K562 (cell line): Measurements from ENCODE around the gene PRDM10. TPM values are rescaled to one million over a fixed set of nuclear protein-coding genes. Genes with fewer than 3 reads are reported as not detected.

Experiments used
- ADNP ChIP-seq: fragments of 200-800 bp; sonication (Bioruptor generic); IDR thresholded peaks from 2 replicates; pipeline ENCODE4 v1.6.1; 2016; ENCODE audit warnings: missing genetic modification characterization, missing compliant biosample characterization
- BRF1 ChIP-seq: IDR thresholded peaks from 3 replicates; pipeline ENCODE4 v1.6.1; 2011; ENCODE audit warnings: borderline replicate concordance, mild to moderate bottlenecking; ENCODE audit not compliant: insufficient read length; ENCODE audit errors: extremely low read depth
- GABPB1 ChIP-seq: sonication (generic); formaldehyde crosslinking; IDR thresholded peaks from 2 replicates; pipeline ENCODE4 v1.8.0; 2022; ENCODE audit warnings: mild to moderate bottlenecking, missing genetic modification reagents
- GATAD2B ChIP-seq: fragments of 450-650 bp; IDR thresholded peaks from 2 replicates; pipeline ENCODE4 v1.6.1; 2017; ENCODE audit warnings: mild to moderate bottlenecking, borderline replicate concordance
- HIVEP1 ChIP-seq: fragments of 250-450 bp; sonication (Bioruptor Pico); IDR thresholded peaks from 2 replicates; pipeline ENCODE4 v1.4.0; 2020; ENCODE audit warnings: mild to moderate bottlenecking
- HMGN3 ChIP-seq: IDR thresholded peaks from 2 replicates; pipeline ENCODE4 v1.6.1; 2011; ENCODE audit warnings: borderline replicate concordance, low read depth, mild to moderate bottlenecking, mixed read lengths, low read length; ENCODE audit not compliant: insufficient read length; ENCODE audit errors: extremely low read depth
- HOXB6 ChIP-seq: fragments of 250-450 bp; sonication (Bioruptor Pico); IDR thresholded peaks from 2 replicates; pipeline ENCODE4 v1.5.1; 2022; ENCODE audit warnings: mild to moderate bottlenecking, borderline replicate concordance
- IFI16 ChIP-seq: fragments of 250-450 bp; sonication (Bioruptor Pico); IDR thresholded peaks from 2 replicates; pipeline ENCODE4 v2.1.2; 2022; ENCODE audit warnings: mild to moderate bottlenecking, inconsistent platforms
- MCM5 ChIP-seq: fragments of 450-650 bp; IDR thresholded peaks from 2 replicates; pipeline ENCODE4 v1.6.1; 2016; ENCODE audit warnings: low read depth
- PTRF ChIP-seq: fragments of 450-650 bp; IDR thresholded peaks from 2 replicates; pipeline ENCODE4 v1.6.1; 2016; ENCODE audit warnings: mild to moderate bottlenecking, missing genetic modification characterization, missing compliant biosample characterization
- SMAD1 ChIP-seq: fragments of 150-350 bp; IDR thresholded peaks from 2 replicates; pipeline ENCODE4 v1.6.1; 2014; ENCODE audit warnings: low read length, low read depth; ENCODE audit not compliant: partially characterized antibody
- SMAD4 ChIP-seq: fragments of 250-450 bp; sonication (Bioruptor Pico); conservative IDR thresholded peaks from 2 replicates; pipeline ENCODE4 v1.8.0; 2021; ENCODE audit warnings: inconsistent platforms, mild to moderate bottlenecking, moderate library complexity
- SRSF1 ChIP-seq: fragments of 200-400 bp; formaldehyde crosslinking; IDR thresholded peaks from 2 replicates; pipeline ENCODE4 v1.6.1; 2017; ENCODE audit warnings: mild to moderate bottlenecking, low read depth, low read length, moderate library complexity
- TAF9B ChIP-seq: fragments of 450-650 bp; IDR thresholded peaks from 2 replicates; pipeline ENCODE4 v1.6.1; 2018; ENCODE audit warnings: mild to moderate bottlenecking; ENCODE audit not compliant: partially characterized antibody
- TBP ChIP-seq: optimal IDR thresholded peaks from 2 replicates; pipeline ENCODE3; 2011; ENCODE audit warnings: low read depth, low read length, improper control_type of control experiment
- U2AF1 ChIP-seq: fragments of 200-400 bp; formaldehyde crosslinking; optimal IDR thresholded peaks from 2 replicates; pipeline ENCODE3; 2017; ENCODE audit warnings: mild to moderate bottlenecking, low read depth, low read length, moderate library complexity
- U2AF2 ChIP-seq: fragments of 200-400 bp; formaldehyde crosslinking; optimal IDR thresholded peaks from 2 replicates; pipeline ENCODE3; 2017; ENCODE audit warnings: low read depth, mild to moderate bottlenecking, low read length
- ZBED1 ChIP-seq: IDR thresholded peaks from 2 replicates; pipeline ENCODE4 v1.6.1; 2014
- ZNF436 ChIP-seq: fragments of 250-450, 450-650 bp; sonication (Bioruptor Pico); formaldehyde crosslinking; IDR thresholded peaks from 2 replicates; pipeline ENCODE4 v1.7.0; 2020; ENCODE audit warnings: mild to moderate bottlenecking
- ZNF444 ChIP-seq: fragments of 250-450 bp; sonication (Bioruptor Pico); IDR thresholded peaks from 2 replicates; pipeline ENCODE4 v1.4.0; 2020; ENCODE audit warnings: mild to moderate bottlenecking, moderate library complexity
- polyA plus RNA-seq, 8 experiments: library from polyadenylated mRNA; depleted of rRNA in 4 of 8; stranded (reverse) in 5 of 8; unstranded in 3 of 8; fragments of >200 nt; fragmentation: Nextera tagmentation in 2 of 8; fragmentation: Illumina TruSeq in 1 of 8; extraction: Ambion mirVana in 2 of 8; extraction: Trizol in 1 of 8; gene quantifications; 2 replicates each; pipeline versions ENCODE4 v1.2.1 to v1.2.3, GENCODE V29; 2011 to 2014; ENCODE audit warnings: inconsistent platforms in 1 of 8, missing spikeins in 1 of 8
- total RNA-seq, 7 experiments: library from RNA; depleted of rRNA in 6 of 7; stranded (reverse); fragments of >200 nt in 6 of 7; fragmentation: Illumina TruSeq in 2 of 7; extraction: Trizol in 2 of 7; gene quantifications; 2 replicates each; pipeline versions ENCODE4 v1.2.1 to v1.2.3, GENCODE V29; 2011 to 2021; ENCODE audit warnings: low replicate concordance in 1 of 7
- TF ChIP-seq, protein P1 (sequence below), 2 experiments: fragments of 450-650 bp in 1 of 2; IDR thresholded peaks; 2 replicates each; pipeline ENCODE4 v1.6.1; 2011 to 2017; ENCODE audit warnings: low read depth in 2 of 2, antibody characterized with exemption in 1 of 2, borderline replicate concordance in 1 of 2, low read length in 1 of 2, mild to moderate bottlenecking in 1 of 2, mixed read lengths in 1 of 2; ENCODE audit not compliant: control insufficient read depth in 1 of 2
- TF ChIP-seq, protein P2 (sequence below): fragments of 450-650 bp; formaldehyde crosslinking; conservative IDR thresholded peaks from 2 replicates; pipeline ENCODE4 v1.4.0; 2022; ENCODE audit warnings: mild to moderate bottlenecking, missing genetic modification characterization
- TF ChIP-seq, protein P3 (sequence below): fragments of 450-650 bp; IDR thresholded peaks from 2 replicates; pipeline ENCODE4 v1.6.1; 2017; ENCODE audit warnings: mild to moderate bottlenecking, moderate library complexity

The PRDM10 gene
- total and polyA plus RNA-seq, 9 of the 15 experiments (the other 6 are each of a cell fraction or from before 2014, with no cell fraction given) = 0.89 to 9.3 (median 4.5) TPM

DNA sequence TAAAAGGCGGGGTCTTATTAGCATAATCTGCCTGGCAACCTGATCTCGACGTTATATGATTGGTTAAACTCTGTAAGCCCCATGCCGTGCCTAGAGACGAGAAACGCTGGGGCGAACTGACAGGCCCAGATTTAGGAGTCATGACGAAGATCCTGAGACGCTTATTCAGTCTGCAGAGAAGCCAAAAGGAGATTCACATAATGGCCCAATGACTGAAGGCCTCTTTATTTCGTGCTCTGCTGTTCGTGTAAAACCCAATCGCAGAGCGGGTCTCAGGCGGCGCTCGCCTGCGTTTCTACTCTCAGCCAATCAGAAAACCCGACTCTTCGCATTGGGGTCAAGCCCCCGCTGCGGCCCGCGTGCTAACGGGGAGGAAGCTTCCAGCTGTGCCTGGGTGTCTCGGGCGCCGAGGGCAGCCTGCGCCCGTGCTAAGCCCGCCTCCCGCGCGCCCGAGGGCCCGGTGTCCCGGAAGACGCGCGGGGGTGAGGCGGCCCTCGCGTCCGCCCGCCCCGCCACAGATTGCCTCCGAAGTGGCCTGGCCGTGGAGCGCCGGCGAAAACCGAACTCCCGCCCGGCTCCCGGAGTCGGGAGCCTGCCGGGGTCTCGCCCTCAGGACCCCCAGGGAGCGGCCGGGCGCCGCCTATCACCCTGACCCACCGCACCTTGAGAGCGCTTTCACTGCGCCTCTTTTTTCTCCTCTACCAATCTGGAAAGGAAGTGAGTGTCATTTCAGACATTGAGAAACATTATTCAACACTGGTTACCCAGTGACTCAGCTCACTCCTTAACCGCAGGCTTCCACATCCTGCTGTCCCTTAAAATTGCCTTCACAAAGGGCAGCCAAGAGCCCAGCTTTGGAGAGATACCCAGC lies 446 bp upstream of the PRDM10 start (continued):
- TF ChIP-seq TBP (peak; percentile 51), SRSF1 (no peak), HIVEP1 (CRISPR knock-in tag) (no peak), ADNP (tag) (no peak), ZNF436 (CRISPR knock-in tag) (no peak), BRF1 (no peak), GATAD2B (peak; percentile 62; the same call in 1 of the 2 replicates), TAF9B (peak; percentile 25), HOXB6 (CRISPR knock-in tag) (no peak), ZBED1 (no peak), HMGN3 (peak; percentile 31), IFI16 (CRISPR knock-in tag) (no peak), U2AF1 (no peak), SMAD4 (CRISPR knock-in tag) (peak; percentile 57), U2AF2 (no peak), ZNF444 (no peak), GABPB1 (CRISPR knock-in tag) (no peak), MCM5 (no peak), PTRF (tag) (no peak), SMAD1 (peak; percentile 14)
- TF ChIP-seq, protein P1, sequence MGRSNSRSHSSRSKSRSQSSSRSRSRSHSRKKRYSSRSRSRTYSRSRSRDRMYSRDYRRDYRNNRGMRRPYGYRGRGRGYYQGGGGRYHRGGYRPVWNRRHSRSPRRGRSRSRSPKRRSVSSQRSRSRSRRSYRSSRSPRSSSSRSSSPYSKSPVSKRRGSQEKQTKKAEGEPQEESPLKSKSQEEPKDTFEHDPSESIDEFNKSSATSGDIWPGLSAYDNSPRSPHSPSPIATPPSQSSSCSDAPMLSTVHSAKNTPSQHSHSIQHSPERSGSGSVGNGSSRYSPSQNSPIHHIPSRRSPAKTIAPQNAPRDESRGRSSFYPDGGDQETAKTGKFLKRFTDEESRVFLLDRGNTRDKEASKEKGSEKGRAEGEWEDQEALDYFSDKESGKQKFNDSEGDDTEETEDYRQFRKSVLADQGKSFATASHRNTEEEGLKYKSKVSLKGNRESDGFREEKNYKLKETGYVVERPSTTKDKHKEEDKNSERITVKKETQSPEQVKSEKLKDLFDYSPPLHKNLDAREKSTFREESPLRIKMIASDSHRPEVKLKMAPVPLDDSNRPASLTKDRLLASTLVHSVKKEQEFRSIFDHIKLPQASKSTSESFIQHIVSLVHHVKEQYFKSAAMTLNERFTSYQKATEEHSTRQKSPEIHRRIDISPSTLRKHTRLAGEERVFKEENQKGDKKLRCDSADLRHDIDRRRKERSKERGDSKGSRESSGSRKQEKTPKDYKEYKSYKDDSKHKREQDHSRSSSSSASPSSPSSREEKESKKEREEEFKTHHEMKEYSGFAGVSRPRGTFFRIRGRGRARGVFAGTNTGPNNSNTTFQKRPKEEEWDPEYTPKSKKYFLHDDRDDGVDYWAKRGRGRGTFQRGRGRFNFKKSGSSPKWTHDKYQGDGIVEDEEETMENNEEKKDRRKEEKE (IDR thresholded peaks at IDR 0.05; ENCODE audit: borderline replicate concordance in 1 of 2, control insufficient read depth in 1 of 2, low read depth in 2 of 2, low read length in 1 of 2) = no peak
- TF ChIP-seq, protein P2, sequence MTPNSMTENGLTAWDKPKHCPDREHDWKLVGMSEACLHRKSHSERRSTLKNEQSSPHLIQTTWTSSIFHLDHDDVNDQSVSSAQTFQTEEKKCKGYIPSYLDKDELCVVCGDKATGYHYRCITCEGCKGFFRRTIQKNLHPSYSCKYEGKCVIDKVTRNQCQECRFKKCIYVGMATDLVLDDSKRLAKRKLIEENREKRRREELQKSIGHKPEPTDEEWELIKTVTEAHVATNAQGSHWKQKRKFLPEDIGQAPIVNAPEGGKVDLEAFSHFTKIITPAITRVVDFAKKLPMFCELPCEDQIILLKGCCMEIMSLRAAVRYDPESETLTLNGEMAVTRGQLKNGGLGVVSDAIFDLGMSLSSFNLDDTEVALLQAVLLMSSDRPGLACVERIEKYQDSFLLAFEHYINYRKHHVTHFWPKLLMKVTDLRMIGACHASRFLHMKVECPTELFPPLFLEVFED (CRISPR knock-in tag) = 0 out of 2 replicates have a peak, but pooled peaks have one; percentile 59
- TF ChIP-seq, protein P3, sequence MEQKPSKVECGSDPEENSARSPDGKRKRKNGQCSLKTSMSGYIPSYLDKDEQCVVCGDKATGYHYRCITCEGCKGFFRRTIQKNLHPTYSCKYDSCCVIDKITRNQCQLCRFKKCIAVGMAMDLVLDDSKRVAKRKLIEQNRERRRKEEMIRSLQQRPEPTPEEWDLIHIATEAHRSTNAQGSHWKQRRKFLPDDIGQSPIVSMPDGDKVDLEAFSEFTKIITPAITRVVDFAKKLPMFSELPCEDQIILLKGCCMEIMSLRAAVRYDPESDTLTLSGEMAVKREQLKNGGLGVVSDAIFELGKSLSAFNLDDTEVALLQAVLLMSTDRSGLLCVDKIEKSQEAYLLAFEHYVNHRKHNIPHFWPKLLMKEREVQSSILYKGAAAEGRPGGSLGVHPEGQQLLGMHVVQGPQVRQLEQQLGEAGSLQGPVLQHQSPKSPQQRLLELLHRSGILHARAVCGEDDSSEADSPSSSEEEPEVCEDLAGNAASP = no peak
